NCI-H1417 (cell line): ENCODE data around the gene ACOXL.
A peak's percentile ranks its signal among the peaks of the same experiment; 100 is the strongest.

Experiments
- DNase-seq, 3 experiments: peaks; one replicate each; lab custom pipeline; 2025; lab: John Stamatoyannopoulos, UW

Gene ACOXL

GRCh38 chr2:111007757-111008688 is 275.6 kb downstream of the ACOXL start:
- no peak for DNase-seq

GRCh38 chr2:111011218-111011617 is 278.8 kb downstream of the ACOXL start:
- no peak for DNase-seq

DNA sequence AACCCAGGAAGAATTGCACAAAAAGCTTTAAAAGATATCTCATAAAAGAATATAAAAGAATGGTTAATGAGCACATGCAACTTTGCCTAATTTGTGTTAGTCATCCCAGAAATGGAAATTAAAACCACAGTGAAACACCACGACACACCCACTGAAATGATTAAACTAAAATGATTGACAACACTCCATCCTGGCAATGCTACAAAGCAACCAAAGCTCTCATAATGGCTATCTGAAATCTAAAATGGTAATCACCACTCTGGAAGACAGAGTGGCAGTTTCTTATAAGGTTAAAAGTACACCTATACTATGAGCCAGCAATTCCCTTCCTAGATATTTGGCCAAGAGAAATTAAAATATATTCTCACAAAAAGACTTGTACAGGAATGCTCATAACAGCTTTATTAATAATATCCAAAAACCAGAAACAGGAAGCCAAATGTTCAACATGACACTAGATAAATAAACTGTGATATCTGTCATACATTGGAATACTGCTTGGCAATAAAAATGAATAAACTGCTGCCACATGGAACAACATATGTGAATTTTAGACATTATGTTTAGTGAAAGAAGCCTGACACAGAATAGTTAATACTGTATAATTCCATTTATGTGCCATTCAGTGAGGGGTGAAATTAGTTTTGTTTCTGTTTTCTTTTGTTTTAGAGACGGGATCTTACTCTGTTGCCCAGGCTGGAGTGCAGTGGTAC is 283.1 kb downstream of the ACOXL start:
- no peak for DNase-seq

GRCh38 chr2:111017034-111017622 is 284.8 kb downstream of the ACOXL start:
- no peak for DNase-seq

GRCh38 chr2:111017909-111018308 is 285.5 kb downstream of the ACOXL start:
- no peak for DNase-seq

DNA sequence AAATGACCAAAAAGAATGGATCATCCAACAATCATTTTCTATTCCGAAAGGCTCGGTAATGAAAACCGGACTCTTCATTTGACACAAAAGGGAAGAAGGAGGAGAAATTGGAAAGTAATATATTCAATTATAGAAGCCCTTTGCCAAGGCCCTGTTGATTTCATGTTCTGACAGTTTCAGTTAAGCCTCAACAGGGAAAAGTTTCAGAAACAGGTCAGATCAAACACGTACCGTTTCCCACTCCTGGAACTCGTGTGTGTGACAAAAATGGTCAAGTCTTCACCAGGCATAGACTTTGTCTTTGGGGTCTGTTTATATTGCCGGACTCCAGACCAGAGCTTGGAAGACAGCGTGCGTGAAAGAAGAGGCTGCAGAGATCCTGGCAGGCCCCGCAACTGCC is 287.0 kb downstream of the ACOXL start:
- no peak for DNase-seq

GRCh38 chr2:111022633-111023032 is 290.3 kb downstream of the ACOXL start:
- no peak for DNase-seq

DNA sequence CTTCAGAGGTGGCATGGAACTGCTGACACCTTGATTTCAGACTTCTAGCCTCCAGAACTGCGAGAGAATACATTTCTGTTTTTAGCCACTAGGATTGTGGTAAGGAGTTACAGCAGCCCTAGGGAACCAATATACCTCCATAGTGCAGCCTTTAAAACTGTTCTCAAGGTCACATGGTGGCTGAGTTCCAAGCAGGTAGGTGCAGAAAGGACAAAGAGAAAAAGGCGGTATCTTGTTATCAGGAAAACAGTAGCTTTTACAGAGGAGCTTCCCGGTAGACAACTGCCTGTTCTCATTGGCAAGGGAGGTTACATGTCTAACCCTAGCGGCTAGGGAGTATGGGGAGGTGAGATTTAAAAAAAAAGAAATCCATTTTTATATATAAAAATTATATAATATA is 292.1 kb downstream of the ACOXL start:
- DNase-seq = no peak

GRCh38 chr2:111025288-111025687 is 292.9 kb downstream of the ACOXL start:
- DNase-seq = peak in 1 of 3 experiments; percentile 39

- DNase-seq = peak in 1 of 3 experiments; percentile 10
Measured at GRCh38 chr2:111028720-111029119, 296.3 kb downstream of the ACOXL start.

- no peak for DNase-seq
Measured at GRCh38 chr2:111029181-111029927, 297.0 kb downstream of the ACOXL start.

DNA sequence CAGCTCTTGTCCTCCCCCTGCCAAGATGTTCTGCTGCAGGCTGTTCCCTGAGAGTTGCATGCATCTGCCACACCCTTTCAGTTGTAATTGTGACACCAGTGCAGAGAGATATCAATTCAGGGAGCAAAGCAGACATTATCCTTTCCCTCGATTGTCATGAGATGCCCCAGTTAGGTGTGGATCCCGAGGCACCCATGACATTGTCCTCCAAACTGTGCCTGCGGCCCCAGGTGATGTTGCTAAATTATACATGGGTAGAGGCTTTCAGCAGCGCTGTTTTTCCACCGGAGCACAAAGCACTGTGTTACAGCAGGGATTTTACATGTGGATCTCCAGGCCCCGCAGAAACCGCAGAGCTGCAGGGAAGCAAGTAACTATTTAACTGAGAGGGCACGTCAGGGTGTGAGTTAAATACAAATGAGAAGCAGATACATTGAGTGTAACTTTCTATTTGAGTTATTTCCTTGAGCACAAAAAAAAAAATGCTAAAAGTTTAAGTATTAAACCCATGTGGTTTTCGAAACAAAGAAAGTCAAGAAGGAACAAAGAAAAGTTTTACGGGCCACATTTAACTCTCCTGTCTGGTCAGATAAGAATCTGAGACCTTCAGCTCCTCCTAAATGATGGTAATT is 298.0 kb downstream of the ACOXL start:
- DNase-seq = no peak

- DNase-seq = no peak
Measured at GRCh38 chr2:111030945-111031344, 298.6 kb downstream of the ACOXL start.

DNA sequence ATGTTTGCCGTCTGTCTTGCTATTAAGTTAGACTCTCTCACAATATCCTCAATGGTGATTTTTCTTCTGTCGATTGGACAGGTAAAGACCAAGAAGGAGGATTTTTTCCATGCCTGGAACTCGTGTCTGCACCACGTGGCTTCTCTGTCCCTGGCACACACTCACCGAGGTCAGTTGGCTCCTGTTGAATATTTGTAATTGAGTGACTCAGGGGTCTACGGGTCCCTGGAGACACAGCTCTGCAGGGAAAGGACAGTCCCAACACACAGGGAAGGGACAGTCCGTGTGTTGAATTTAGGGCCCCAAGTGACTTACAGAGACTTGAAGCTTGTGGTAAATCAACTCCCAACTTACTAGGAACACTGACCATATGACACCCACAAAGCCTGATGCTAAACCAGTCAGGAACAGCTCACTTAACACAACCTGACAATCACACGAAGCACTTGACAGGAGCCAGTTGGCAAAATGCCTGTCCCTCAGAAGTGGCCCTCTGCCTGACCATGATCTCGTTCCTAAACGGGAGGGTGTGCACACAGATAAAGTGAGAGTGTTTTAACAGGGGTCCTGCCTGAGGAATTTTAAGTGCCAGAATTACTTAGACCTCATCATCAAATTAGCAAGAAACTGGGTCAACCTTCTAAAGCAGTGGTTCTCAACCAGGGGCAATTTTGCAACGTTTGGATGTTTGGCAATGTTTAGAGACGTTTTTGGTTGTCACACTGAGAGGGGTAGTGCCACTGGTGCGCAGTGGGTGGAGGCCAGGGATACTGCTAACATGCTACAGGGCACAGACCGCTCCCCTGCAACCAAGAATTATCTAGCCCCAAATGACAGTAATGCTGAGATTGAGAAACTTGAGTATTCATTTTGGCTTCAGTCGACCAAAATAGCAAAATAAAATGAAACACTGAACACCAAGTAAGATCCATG is 299.4 kb downstream of the ACOXL start:
- no peak for DNase-seq

DNA sequence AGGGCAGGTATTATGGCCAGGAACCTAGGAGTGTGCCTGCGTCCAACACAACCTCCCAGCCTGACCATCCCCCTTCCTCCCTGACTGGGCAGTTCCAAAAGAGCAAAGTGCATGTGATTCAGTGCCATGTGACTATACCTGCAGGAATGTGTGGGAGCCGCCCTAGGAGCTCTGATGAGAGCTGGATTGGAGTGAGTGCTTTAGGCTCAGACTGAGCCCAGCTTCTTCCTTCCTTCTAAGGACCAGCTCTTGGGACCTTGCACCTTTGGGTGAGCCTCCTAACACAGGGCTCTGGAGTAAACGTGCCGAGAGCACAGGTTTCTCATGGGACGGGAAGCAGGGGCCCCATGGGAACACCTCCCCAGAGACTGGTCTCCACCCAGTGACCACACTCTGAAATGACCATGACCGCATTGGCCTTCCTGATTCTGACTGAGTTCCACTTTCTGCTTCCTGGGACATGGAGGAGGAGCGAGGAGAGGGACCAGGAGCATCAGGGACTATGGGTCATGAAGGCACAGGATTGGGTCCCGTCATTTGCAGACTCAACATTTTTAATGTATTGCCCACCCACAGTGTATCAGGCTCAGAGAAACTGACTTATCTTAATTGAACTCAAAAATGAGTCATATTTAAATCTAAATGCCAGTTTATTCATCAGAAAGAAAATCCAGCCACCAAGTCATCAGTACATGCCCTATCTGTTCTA is 300.5 kb downstream of the ACOXL start:
- DNase-seq = no peak

DNA sequence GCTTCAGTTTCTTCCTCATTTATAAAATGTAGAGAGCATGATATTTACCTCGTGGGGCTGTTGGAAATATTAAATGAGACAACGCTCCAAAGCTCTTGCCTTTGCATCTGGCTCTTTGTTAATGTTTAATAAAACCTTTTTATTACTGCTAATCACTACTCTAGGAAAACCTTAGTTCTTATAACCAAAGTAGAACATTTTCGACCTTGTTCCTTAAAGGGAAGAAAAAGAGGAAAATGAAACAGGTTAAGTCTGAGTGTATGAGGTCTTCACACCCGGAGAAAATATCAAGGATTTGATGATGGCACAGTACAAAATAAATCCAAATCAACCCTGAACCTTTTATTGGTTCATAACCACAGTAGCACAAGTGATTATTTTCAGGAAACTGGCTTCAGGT is 301.8 kb downstream of the ACOXL start:
- DNase-seq = no peak

GRCh38 chr2:111034606-111035005 is 302.2 kb downstream of the ACOXL start:
- DNase-seq = no peak

GRCh38 chr2:111035830-111036441 is 303.6 kb downstream of the ACOXL start:
- DNase-seq = no peak

DNA sequence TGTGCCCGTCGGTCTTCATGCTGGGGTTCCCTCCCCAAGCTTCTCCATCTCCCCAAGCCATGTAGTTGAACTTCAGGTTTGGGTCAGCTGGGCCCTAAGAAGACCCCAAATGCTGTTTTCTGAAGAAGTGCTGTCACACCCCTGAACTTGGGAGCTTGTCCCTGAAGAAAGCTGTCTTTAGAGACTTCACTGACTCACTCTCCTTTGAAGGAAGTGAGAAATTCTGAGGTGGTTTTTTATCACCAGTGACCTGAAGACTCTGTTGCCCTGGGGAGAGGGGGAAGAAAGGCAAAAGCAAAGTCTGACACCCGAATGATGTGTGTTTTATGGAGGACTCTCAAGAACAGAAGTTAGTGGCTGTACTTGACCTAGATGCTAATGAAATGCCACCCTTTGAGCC is 304.8 kb downstream of the ACOXL start:
- DNase-seq = no peak
